ENCODE data around the gene UTP25. TPM values are rescaled to one million over a fixed set of nuclear protein-coding genes. Genes with fewer than 3 reads are reported as not detected.
"Not testable (repeated sequence)": the region's sequence is repeated elsewhere in the genome, so short reads cannot be mapped to it uniquely, and the experiment has no call there.

Gene UTP25
- total and polyA plus RNA-seq, 2 experiments from 2014 or later: 3.6 to 8.9 TPM

GRCh38 chr1:209904774-209905173, 77.0 kb downstream of the UTP25 start:
- not testable (repeated sequence) for H3K27ac ChIP-seq (ENCODE audit: low read depth); H3K9me2 ChIP-seq (ENCODE audit: insufficient read depth); H3K36me3 Mint-ChIP-seq (ENCODE audit: low read depth); H3K4me2 ChIP-seq; H2AFZ ChIP-seq; H3K9me3 Mint-ChIP-seq; H3K4me1 Mint-ChIP-seq; H3K27me3 Mint-ChIP-seq (ENCODE audit: insufficient read depth, low read depth, poor library complexity); H4K20me1 ChIP-seq (replicated peaks; ENCODE audit: insufficient read depth); H3K36me3 ChIP-seq (ENCODE audit: insufficient read depth); H3K27ac Mint-ChIP-seq; ATAC-seq; H3K4me3 Mint-ChIP-seq; H3K4me3 ChIP-seq; DNase-seq (ENCODE audit: low spot score); H3F3A ChIP-seq (replicated peaks; ENCODE audit: low read depth); H3K4me1 ChIP-seq (ENCODE audit: insufficient read depth); H3K27me3 ChIP-seq (ENCODE audit: insufficient read depth); H3K79me2 ChIP-seq (replicated peaks; ENCODE audit: insufficient read depth)

Other genes with a start within 250 kb of the UTP25 start
- 0.76 and 2.8 TPM in 2 replicates for gene CAMK1G, start 244.3 kb upstream of the UTP25 start, total RNA-seq (2014; rRNA removed; shearing (Covaris generic))
- gene CAMK1G, start 244.3 kb upstream of the UTP25 start, polyA plus RNA-seq (2016; fragmentation: Nextera tagmentation; extraction: Ambion mirVana): 0.09 and 0.32 TPM in 2 replicates
- gene LAMB3, start 175.5 kb upstream of the UTP25 start, total RNA-seq (2014; rRNA removed; shearing (Covaris generic)): 0.52 and 0.93 TPM in 2 replicates
- gene LAMB3, start 175.5 kb upstream of the UTP25 start, polyA plus RNA-seq (2016; fragmentation: Nextera tagmentation; extraction: Ambion mirVana): 0.05 and 0.19 TPM in 2 replicates
- 0.43 and 3.2 TPM in 2 replicates for gene G0S2, start 152.6 kb upstream of the UTP25 start, total RNA-seq (2014; rRNA removed; shearing (Covaris generic))
- 6.0 and 8.2 TPM in 2 replicates for gene G0S2, start 152.6 kb upstream of the UTP25 start, polyA plus RNA-seq (2016; fragmentation: Nextera tagmentation; extraction: Ambion mirVana)
- gene HSD11B1, start 123.1 kb upstream of the UTP25 start, total RNA-seq (2014; rRNA removed; shearing (Covaris generic)): not detected in 2 replicates
- not detected in 2 replicates for gene HSD11B1, start 123.1 kb upstream of the UTP25 start, polyA plus RNA-seq (2016; fragmentation: Nextera tagmentation; extraction: Ambion mirVana)
- gene TRAF3IP3, start 71.9 kb upstream of the UTP25 start, total RNA-seq (2014; rRNA removed; shearing (Covaris generic)): not detected in 2 replicates
- gene TRAF3IP3, start 71.9 kb upstream of the UTP25 start, polyA plus RNA-seq (2016; fragmentation: Nextera tagmentation; extraction: Ambion mirVana): 0.26 TPM in 1 of 2 replicates, not detected in the other
- 3.9 and 4.6 TPM in 2 replicates for gene C1orf74, start 43.4 kb upstream of the UTP25 start, total RNA-seq (2014; rRNA removed; shearing (Covaris generic))
- gene C1orf74, start 43.4 kb upstream of the UTP25 start, polyA plus RNA-seq (2016; fragmentation: Nextera tagmentation; extraction: Ambion mirVana): 2.3 and 2.8 TPM in 2 replicates
- 9.3 and 11.7 TPM in 2 replicates for gene IRF6, start 21.8 kb upstream of the UTP25 start, total RNA-seq (2014; rRNA removed; shearing (Covaris generic))
- 4.5 and 4.6 TPM in 2 replicates for gene IRF6, start 21.8 kb upstream of the UTP25 start, polyA plus RNA-seq (2016; fragmentation: Nextera tagmentation; extraction: Ambion mirVana)
- 19.4 and 22.4 TPM in 2 replicates for gene SYT14, start 110.2 kb downstream of the UTP25 start, total RNA-seq (2014; rRNA removed; shearing (Covaris generic))
- 4.5 and 5.2 TPM in 2 replicates for gene SYT14, start 110.2 kb downstream of the UTP25 start, polyA plus RNA-seq (2016; fragmentation: Nextera tagmentation; extraction: Ambion mirVana)